HG03064 (cell line): ENCODE measurements around the gene ODAD2.

ENCODE experiments used
- ATAC-seq: cut with Tn5 transposase; IDR thresholded peaks from one replicate; pipeline ENCODE4 v1.9.1; 2021; ENCODE audit warnings: low read depth; ENCODE audit not compliant: unreplicated experiment

Gene ODAD2

DNA sequence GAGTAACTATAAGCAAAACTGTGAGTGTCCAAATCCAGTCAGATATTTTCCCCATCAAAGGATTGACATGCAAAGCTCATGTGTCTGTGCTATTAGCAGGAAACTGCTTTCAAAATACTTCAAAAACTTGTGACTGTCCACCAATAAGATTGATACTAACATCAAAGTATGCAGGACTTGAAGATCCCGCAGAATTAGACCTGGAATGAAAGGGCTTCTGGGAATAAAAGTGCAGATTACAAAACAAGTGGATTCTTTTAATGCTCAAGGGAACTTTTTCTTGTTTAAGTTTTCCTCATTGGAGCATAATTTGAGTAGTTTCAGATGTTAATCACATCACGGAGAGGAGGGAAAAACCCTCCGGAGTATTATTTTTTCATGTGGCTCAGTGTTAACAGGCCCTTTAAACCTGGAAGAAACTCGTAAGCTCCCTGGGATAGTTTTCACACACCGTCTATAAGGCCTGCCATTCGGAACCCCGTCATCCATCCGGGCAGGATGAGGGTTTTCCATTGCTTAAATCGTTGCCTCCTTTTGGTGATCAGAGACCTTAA lies 219.3 kb downstream of the ODAD2 start:
- no peak for ATAC-seq

DNA sequence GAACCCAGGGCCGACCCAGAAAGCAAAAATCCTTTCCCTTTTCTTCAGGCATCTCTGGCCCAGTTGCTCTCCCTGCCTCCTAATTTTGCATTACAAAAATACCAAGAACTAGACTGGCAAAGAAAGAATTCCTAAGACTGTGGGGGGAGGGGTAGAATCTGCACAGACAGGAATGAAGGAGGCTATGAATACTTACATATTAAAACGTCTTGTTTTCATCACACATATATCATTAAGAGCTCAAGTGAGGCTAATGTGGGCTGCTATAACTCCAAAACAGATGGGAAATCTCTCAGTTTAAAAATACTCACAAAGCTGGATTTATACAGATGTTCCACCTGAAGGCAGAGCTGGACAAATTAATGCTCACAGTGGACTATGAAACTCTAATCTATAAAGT lies 224.0 kb downstream of the ODAD2 start:
- ATAC-seq, result no peak

GRCh38 chr10:27771231-27771630 lies 227.6 kb downstream of the ODAD2 start:
- no peak for ATAC-seq

- ATAC-seq, result no peak
Observed at GRCh38 chr10:27770181-27770580, 228.7 kb downstream of the ODAD2 start.
